ENCODE measurements around the gene C17orf114.

Gene C17orf114

DNA sequence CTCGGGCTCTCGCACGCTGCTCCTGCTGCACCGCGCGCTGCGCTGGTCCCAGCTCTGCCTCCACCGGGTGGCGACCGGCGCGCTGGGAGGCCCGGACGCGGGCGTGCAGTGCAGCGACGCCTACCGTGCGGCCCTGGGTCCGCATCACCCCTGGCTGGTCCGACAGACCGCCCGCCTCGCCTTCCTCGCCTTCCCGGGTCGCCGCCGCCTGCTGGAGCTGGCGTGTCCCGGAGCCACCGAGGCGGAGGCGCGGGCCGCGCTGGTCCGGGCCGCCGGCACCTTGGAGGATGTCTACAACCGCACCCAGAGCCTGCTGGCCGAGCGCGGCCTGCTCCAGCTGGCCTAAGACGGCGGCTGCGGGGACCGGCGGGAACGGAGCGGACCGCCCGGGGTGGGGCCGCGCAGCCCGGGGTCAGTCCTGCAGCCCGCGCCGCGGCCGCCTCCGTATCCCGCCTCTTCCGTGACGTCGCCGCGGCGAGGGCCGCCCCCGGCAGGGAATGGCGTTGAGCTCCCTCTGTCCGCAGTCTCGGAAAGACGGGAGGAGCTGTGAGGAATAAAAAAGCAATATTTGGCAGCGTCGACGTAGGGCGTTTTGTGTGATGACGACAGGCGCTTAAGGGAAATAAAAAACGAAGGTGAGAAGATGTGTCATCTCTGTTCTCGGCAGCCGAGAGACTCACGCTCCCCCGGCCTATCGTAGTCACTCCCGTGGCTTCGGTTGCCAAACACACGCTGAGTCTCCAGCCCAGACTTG, 12.0 kb downstream of the C17orf114 start:
- peak; percentile 90 for DNase-seq (ENCODE audit: extremely low spot score, unreplicated experiment)
- no peaks in the 10 kb centered on the region for H3K36me3 Mint-ChIP-seq
- peak overlapping the region; percentile 83 for H3K4me3 Mint-ChIP-seq
- TF ChIP-seq, protein P1, sequence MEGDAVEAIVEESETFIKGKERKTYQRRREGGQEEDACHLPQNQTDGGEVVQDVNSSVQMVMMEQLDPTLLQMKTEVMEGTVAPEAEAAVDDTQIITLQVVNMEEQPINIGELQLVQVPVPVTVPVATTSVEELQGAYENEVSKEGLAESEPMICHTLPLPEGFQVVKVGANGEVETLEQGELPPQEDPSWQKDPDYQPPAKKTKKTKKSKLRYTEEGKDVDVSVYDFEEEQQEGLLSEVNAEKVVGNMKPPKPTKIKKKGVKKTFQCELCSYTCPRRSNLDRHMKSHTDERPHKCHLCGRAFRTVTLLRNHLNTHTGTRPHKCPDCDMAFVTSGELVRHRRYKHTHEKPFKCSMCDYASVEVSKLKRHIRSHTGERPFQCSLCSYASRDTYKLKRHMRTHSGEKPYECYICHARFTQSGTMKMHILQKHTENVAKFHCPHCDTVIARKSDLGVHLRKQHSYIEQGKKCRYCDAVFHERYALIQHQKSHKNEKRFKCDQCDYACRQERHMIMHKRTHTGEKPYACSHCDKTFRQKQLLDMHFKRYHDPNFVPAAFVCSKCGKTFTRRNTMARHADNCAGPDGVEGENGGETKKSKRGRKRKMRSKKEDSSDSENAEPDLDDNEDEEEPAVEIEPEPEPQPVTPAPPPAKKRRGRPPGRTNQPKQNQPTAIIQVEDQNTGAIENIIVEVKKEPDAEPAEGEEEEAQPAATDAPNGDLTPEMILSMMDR (conservative IDR thresholded peaks at IDR 0.05) = peak; percentile 83
- peak overlapping the region; percentile 84 for H3K27ac Mint-ChIP-seq
- peaks cover 12% of the 10 kb centered on the region for H3K27me3 Mint-ChIP-seq
- H3K9me3 Mint-ChIP-seq = no peaks in the 10 kb centered on the region
- peaks cover 14% of the 10 kb centered on the region for H3K4me1 Mint-ChIP-seq (ENCODE audit: unreplicated experiment)

DNA sequence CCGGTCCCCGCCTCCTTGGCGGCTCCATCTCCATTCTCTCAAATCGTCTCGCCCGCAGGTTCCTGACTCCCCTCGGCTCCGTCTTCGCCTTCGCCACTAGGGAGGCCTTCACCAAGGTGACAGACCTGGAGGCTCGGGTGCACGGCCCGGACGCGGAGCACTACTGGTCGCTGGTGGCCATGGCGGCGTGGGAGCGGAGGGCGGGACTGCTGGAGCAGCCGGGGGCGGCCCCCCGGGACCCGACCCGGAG, 12.5 kb downstream of the C17orf114 start:
- Mint-ChIP-seq H3K27me3 (peaks cover 12% of the 10 kb centered on the region), H3K4me1 (ENCODE audit: unreplicated experiment) (peaks cover 14% of the 10 kb centered on the region), H3K27ac (peak overlapping the region; percentile 58), H3K9me3 (no peaks in the 10 kb centered on the region), H3K36me3 (no peaks in the 10 kb centered on the region), H3K4me3 (peak overlapping the region; percentile 91)
- no peak for DNase-seq (ENCODE audit: extremely low spot score, unreplicated experiment)
- TF ChIP-seq, protein P1 (conservative IDR thresholded peaks at IDR 0.05) = no peak

GRCh38 chr17:4788807-4789700, 13.1 kb downstream of the C17orf114 start, which contains the start of gene GLTPD2:
TSS of gene GLTPD2 (plus strand) at chr17:4788964. CDS start at chr17:4789012, 48 bp downstream.
- Mint-ChIP-seq H3K9me3 (no peaks in the 10 kb centered on the region), H3K27ac (peak within 1 kb of the TSS; percentile 72), H3K4me1 (ENCODE audit: unreplicated experiment) (peaks cover 14% of the 10 kb centered on the region), H3K27me3 (peaks cover 12% of the 10 kb centered on the region), H3K36me3 (no peaks in the 10 kb centered on the region), H3K4me3 (peak within 1 kb of the TSS; percentile 91)
- DNase-seq (ENCODE audit: extremely low spot score, unreplicated experiment) = no peak
- TF ChIP-seq, protein P1 (conservative IDR thresholded peaks at IDR 0.05) = no peak

GRCh38 chr17:4788159-4788806, 13.8 kb downstream of the C17orf114 start:
- peaks cover 14% of the 10 kb centered on the region for H3K4me1 Mint-ChIP-seq (ENCODE audit: unreplicated experiment)
- peak overlapping the region; percentile 91 for H3K4me3 Mint-ChIP-seq
- H3K9me3 Mint-ChIP-seq = no peaks in the 10 kb centered on the region
- peak overlapping the region; percentile 72 for H3K27ac Mint-ChIP-seq
- peaks cover 12% of the 10 kb centered on the region for H3K27me3 Mint-ChIP-seq
- no peaks in the 10 kb centered on the region for H3K36me3 Mint-ChIP-seq
- TF ChIP-seq, protein P1 (conservative IDR thresholded peaks at IDR 0.05) = no peak
- no peak for DNase-seq (ENCODE audit: extremely low spot score, unreplicated experiment)

DNA sequence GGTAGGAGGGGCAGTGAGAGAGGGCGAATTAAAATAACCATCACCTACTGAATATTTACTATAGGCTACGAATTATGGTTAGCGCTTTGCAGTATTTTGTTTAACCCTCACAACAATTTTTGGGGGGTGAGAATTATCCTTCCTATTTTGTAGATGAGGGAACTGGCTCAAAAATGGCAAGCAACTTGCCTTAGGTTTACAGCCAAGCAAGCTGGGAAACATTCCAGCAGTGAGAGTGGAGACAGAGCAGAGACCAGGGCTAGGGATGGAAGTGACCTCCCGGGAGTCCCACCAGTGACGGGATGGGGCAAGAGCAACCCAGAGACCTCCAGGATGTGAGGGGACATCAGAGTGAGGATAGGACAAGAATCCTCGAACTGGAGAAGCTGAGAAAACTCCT, 15.6 kb downstream of the C17orf114 start:
- peaks cover 19% of the 10 kb centered on the region for H3K27me3 Mint-ChIP-seq

More for the DNA sequence above, 15.6 kb downstream of the C17orf114 start:
- H3K27ac Mint-ChIP-seq = no peak overlapping the region
- DNase-seq (ENCODE audit: extremely low spot score, unreplicated experiment) = no peak
- no peak overlapping the region for H3K4me3 Mint-ChIP-seq
- TF ChIP-seq, protein P1 (conservative IDR thresholded peaks at IDR 0.05) = no peak
- no peaks in the 10 kb centered on the region for H3K9me3 Mint-ChIP-seq
- H3K36me3 Mint-ChIP-seq = no peaks in the 10 kb centered on the region
- peaks cover 14% of the 10 kb centered on the region for H3K4me1 Mint-ChIP-seq (ENCODE audit: unreplicated experiment)

Data from type B pancreatic cell (in vitro differentiated cells).